IPS-NIHi7 (cell line): ENCODE data around the gene DOCK7.

Source experiments
- DNase-seq: peaks from one replicate; pipeline ENCODE4 v3.0.0; 2012; ENCODE audit warnings: mixed read lengths; ENCODE audit errors: extremely low spot score

The DOCK7 gene

DNA sequence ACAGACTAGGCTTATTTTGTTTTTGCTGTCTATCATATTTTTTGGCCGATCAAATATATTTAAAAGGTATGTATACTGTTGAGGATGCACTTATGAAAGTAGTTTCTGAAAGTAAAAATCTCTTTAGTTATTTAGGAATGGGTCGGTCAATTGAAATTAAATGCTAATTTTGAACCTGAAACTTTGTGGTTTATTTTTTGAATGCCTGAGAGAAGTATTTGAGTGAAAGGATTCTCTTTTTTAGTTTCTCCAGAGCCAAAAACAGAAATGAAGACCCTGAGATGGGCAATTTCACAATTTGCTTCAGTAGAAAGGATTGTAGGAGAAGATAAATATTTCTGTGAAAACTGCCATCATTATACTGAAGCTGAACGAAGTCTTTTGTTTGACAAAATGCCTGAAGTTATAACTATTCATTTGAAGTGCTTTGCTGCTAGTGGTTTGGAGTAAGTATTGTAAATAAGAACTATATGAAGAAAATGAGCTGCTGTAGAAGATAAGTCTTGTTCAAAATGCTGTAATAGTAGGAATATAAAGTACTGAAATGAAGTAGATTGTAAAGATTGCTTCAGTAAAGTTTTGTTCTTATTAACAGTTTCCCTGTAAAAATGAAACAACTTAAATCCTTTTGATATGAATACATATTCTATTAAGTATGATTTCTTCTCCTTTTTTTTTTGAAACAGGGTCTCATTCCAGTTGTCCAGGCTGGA lies 239.8 kb downstream of the DOCK7 start:
- no peak for DNase-seq

DNA sequence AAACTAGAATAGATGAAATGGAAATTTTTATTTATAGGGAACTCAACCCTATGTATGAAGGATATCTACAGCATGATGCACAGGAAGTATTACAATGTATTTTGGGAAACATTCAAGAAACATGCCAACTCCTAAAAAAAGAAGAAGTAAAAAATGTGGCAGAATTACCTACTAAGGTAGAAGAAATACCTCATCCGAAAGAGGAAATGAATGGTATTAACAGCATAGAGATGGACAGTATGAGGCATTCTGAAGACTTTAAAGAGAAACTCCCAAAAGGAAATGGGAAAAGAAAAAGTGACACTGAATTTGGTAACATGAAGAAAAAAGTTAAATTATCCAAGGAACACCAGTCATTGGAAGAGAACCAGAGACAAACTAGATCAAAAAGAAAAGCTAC lies 243.5 kb downstream of the DOCK7 start:
- no peak for DNase-seq

- DNase-seq, result no peak
Observed at GRCh38 chr1:62439652-62440371, 248.4 kb downstream of the DOCK7 start.

GRCh38 chr1:62438163-62438562 lies 250.0 kb downstream of the DOCK7 start:
- no peak for DNase-seq

DNA sequence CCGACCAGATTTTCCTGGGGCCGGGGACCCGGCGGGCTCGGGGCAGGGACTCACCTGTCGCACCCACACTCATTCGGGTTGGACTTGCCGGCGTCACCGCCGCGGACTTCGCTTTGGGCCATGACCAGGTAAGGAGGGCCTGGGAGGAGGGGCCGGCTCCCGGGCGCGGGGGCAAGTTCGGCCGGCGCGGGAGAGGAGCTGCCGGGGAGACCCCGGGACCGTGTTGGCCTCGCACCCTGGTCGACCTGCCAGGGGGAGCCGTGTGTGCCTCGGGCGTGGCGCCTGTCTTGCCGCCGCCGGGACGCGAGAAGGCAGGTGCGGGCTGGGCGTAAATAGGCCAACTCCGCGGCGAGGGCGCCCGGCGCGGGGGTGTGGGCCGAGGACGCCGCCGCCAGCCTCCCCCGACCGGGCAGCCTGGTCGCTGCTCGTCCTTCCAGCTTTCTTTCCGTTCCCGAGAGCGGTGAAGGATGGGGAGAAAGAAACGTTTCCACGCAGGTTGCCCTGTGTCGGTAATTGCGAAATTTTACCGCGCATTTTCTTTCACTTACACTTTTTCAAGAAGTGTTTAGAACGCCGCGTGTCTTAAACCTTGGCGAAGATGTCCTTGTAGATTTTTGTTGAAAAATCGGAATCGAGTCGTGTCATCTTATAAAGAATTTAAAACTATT lies 250.8 kb downstream of the DOCK7 start:
- peak; percentile 25 for DNase-seq

DNA sequence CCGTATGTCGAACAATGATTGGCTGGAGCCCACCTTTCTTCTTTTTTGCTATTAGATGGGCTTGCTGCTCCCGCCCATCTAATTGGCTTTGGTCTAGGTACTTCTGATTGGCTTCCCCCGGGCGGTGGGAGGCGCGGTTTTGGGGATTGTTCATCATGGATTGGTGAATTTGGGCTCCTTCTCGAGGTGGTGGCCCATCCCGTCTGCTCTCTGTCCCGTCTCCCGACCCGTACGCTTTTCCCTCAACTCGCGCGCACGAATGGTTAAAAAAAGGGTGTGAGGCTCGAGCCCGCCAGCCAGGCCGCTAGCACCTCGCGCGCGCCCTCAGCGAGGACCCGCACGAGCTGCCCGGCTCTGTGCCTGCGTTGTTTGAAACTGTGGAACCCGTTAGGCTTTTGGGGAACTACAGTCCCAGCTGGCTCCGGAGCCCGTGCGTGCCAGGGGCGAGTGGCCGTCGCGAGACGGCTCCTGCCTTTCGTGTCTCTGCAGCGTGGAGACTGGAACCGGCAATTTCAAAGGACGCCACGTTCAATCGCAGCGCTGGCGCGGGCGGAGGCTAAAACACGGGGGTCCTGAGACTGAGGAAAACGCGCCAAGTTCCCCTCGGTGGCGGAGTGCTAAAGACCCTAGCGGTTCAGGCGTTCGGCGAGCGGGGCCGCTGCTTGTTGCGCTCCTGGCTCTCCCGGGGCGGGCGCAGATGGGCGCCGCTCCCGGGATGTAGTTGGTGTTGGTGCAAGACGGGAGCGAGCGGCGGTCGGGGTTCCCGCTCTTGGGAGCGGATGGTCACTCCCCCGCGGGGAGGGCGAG lies 251.5 kb downstream of the DOCK7 start, which contains the start of gene USP1:
Gene USP1, plus strand, starts transcription at position 584 of the 807 bp plus-strand sequence. CDS start 2,819 bp downstream, outside the sequence.
- peak; percentile 95 for DNase-seq

- DNase-seq, result no peak
Observed at GRCh38 chr1:62436039-62436465, 252.1 kb downstream of the DOCK7 start.

GRCh38 chr1:62435231-62436038 lies 252.8 kb downstream of the DOCK7 start:
- peak; percentile 40 for DNase-seq

DNA sequence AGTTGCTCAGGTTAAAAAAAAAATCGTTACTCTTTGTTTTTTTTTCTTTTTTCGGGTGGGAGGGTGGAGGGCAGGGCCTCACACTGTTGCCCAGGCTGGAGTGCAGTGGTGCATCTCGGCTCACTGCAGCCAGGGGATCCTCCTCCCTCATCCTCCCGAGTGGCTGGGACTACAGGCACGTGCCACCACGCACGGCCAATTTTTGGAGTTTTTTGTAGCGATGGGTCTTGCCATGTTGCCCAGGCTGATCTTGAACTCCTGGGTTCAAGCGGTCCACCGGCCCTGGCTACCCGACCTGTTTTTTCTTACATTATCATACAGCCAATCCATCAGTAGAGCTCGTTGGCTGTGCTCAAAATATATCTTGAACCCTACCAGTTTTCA lies 253.6 kb downstream of the DOCK7 start:
- no peak for DNase-seq

DNA sequence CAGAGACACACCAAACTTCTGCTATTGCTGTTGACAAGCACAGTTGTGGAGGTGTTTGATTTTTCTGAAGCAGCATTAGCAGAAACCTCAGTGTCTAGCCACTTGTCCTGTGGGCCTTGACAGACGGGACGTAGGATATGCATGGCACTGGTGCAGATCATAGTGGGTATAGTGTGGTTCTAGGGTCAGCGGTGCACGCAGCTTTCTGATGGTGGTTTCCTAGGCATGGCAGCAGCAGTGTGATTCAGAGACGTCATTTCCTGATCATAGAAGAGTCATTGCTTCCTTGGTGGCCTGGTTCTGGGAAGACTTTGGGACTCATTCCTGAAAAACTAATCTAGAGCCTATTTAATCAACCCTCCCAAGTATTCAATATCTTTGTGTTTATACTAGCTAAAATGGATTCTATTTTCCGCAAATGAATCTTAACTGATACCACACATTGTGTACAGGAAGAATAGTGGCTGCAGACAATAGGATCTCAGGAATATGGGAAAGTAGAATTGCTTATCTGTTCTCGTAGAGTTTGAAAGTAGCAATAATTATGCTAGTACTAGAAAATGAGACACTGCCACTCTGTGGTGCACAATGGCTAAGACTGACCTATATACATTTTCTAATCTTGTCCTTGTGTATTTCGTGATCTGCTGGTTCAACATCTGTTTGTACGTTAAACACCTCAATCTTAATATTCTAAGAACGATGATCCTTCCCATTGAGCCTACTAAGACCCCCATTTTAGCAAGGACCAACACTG lies 254.1 kb downstream of the DOCK7 start:
- no peak for DNase-seq

DNA sequence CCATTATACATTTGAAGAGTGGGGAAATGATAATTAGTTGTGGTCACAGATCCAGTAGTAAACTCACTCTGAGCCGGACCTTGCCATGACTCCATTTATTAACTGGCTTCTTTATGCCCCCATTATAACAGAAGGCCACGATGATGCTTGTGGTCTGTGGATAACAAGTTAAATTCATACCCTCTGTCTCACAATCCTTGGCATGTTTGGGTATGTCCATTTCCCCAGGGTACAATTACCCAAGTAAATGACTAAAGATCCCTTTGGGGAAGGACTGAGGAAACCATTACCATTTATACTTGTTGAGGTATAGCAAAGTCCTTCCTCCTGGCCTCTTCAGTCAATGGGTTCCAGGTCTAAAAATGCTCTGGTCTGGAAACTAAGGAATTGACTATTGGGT lies 258.6 kb downstream of the DOCK7 start:
- no peak for DNase-seq

GRCh38 chr1:62428351-62428750 lies 259.8 kb downstream of the DOCK7 start:
- DNase-seq, result no peak

- no peak for DNase-seq
Observed at GRCh38 chr1:62426794-62427193, 261.4 kb downstream of the DOCK7 start.

GRCh38 chr1:62426237-62426636 lies 261.9 kb downstream of the DOCK7 start:
- no peak for DNase-seq

DNA sequence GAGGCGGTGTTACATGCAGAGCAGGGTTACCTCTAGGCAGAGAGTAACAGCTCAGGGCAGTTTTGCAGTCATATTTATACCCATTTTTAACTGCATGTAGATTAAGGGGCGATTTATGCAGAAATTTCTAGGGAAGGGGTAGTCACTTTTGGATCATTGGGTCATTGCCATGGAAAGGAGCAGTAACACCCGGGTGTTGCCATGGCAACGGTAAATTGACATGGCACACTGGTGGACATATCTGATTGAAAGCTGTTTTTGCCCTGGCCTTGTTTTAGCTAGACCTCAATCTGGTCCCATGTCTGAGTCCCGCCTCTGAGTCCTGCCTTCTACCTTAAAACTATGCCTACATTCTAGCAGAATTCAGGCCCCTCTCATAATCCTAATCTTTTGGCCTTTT lies 263.1 kb downstream of the DOCK7 start:
- no peak for DNase-seq

- no peak for DNase-seq
Observed at GRCh38 chr1:62424411-62424810, 263.8 kb downstream of the DOCK7 start.

- DNase-seq, result no peak
Observed at GRCh38 chr1:62423580-62424242, 264.5 kb downstream of the DOCK7 start.

- DNase-seq, result no peak
Observed at GRCh38 chr1:62420214-62420613, 268.0 kb downstream of the DOCK7 start.

DNA sequence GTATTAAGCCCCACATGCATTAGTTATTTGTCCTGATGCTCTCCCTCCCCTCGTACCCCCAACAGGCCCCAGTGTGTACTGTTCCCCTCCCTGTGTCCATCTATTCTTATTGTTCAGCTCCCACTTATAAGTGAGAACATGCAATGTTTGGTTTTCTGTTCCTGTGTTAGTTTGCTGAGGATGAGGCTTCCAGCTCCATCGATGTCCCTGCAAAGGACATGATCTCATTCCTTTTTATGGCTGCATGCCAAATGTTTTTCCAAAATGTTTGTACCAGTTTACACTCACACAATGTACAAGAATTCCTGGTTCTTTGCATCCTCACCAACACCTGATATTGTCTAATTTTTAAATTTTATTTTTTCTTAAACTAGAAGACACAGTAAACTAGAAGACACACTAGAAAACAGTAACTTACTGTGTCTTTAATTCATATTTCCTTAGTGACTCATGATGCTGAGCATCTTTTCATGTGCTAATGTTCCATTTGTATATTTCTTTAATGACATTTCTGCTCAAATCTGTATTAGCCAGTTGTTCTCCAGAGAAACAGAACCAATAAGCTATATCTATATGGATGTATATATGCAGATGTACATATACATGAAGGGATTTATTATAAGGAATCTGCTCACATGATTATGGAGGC lies 270.7 kb downstream of the DOCK7 start:
- no peak for DNase-seq
